Erythroblast (primary cell): ENCODE data around the gene PPP1R15A.
"Not testable (repeated sequence)": the region's sequence is repeated elsewhere in the genome, so short reads cannot be mapped to it uniquely, and the experiment has no call there.

ENCODE experiments used
- DNase-seq, 2 experiments: peaks; one replicate each; lab custom pipeline; 2025; lab: John Stamatoyannopoulos, UW
- GATA1 ChIP-seq: IDR thresholded peaks from 2 replicates; pipeline ENCODE4 v1.6.1; 2011; ENCODE audit warnings: low read depth, mild to moderate bottlenecking, control low read depth, low read length, moderate library complexity
- POLR2A ChIP-seq: IDR thresholded peaks from 2 replicates; pipeline ENCODE4 v1.6.1; 2011; ENCODE audit warnings: mild to moderate bottlenecking, low read length

Gene PPP1R15A

DNA sequence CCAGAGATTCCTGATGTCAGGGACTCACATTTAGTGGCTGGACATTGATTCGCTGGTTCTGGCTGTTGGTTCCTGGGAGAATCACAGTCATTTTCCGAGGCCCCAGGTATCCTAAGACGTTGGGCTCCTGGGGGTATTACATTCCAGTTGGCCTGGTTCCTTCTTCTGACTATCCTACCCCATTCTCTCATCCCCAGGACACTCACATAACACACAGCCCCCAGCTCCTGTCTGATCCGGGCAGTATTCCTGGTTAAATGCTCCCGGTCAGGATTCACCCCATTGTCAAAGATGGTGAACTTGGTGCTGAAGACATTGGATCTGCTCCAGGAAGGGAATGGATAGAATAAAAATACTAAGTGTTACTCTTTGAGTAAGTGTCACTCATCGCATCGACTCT, 11.5 kb downstream of the PPP1R15A start:
- no peak for TF ChIP-seq GATA1
- no peak for TF ChIP-seq POLR2A
- no peak for DNase-seq

DNA sequence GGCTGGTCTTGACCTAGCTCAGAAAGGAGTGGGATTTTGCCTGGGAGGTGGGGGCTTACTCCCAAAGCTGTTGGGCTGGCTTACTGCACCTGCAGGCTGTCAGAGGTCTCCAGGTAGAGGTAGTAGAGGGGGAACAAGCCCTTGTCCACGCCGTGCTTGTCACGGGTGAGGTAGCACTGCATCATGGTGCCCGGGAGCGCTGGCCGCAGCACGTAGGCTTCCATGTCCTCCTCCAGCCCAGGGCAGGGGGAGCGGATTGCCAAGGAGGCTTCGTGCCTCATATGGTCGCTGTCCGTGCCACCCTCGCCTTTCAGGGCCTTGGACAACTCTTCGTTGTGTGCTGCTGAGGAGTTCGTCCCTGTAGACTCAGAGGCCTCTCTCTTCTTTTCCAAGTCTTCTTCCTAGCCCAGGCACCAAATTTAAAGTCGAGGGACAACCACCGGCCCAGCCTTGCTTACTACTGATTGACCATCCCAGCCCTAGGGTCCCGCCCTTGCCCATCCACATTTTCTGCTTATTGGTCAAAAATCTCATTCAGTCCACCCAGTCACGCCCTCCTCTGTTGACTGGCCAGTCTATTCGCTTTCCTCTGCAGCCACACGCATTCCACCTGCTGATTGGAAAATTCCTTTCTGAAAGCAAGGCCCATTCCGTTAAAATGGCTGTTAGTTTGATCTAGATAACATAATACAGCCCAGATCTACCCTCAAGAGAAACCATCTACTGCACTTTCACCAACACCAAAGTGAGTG, 15.8 kb downstream of the PPP1R15A start:
- TF ChIP-seq POLR2A: no peak
- no peak for TF ChIP-seq GATA1
- no peak for DNase-seq

DNA sequence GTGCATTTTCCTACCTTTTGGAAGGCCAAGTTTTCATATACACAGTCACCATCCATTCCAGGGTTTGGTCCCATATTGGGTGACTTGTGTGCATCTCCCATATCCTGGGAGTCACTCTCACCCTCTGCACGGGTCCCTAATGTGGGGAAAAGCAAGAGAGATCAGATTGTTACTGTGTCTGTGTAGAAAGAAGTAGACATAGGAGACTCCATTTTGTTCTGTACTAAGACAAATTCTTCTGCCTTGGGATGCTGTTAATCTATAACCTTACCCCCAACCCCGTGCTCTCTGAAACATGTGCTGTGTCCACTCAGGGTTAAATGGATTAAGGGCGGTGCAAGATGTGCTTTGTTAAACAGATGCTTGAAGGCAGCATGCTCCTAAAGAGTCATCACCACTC, 17.3 kb downstream of the PPP1R15A start:
- DNase-seq: not testable (repeated sequence)

DNA sequence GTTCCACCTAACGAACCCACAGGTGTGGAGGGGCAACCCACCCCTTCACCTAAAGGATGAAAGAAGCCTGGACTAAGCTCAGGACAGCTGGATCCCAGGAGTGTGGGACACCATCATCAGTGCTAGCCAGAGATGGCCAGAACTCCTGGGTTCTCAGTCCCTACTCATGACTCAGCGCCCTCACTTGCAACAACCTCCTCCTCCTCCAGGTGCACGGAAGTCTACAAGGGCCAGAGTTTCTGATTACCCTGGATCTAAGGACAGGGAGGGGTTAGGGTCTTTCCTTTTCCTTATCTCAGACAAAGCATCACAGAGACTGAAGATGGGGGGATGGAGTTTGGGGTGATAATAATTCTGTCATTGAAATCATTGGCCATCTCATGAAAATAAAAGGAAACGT, 18.3 kb downstream of the PPP1R15A start:
- DNase-seq: no peak
- TF ChIP-seq GATA1 (no peak), POLR2A (no peak)

GRCh38 chr19:48895226-48895625, 23.0 kb downstream of the PPP1R15A start:
- DNase-seq: no peak
- TF ChIP-seq GATA1 (no peak), POLR2A (no peak)

DNA sequence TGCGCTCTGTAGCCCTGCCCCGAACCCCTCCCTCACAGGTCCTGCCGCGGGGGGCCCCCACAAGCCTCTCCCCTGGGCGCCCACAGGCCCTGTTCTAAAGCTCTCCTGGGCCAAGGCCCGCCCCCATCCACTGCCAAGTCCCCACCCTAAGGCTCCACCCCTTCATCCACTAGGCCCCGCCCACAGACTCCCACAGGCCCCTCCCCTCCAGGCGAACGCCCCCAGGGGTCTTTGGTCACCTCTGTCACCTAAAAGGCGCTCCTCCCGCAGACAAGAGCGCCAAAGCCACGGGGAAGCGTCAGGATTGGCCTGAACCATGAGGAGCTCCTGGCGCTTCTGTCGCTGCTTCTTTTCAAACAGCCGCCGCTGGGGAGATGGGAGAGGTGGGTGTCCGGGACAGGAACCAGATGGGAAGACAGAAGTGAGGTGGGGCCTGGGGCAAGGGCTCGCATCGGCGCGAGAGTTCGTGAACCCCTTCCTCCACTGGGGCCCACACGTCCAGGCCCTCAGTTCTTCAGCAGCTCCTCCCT, 24.0 kb downstream of the PPP1R15A start:
- peak; percentile 79 for DNase-seq

DNA sequence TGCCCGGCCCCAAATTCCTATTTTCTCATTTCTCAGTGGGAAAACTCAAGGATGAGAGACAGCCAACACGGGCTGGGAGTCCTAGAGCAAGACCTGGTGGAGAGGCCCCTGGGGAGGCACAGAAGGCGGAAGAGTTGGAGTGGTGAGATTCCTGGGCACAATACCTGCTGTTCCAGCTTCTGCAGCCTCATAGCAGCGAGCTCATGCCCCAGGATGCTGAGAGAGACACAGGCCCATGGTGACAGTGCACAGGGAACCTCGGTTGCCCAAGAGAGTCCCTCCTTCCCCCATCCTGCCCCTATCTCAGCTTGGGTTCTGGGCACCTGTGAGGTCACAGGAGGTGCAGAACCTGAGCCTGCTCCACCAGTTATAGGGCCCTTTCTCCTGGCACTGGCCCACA, 25.0 kb downstream of the PPP1R15A start:
- no peak for TF ChIP-seq GATA1
- no peak for DNase-seq

More for the DNA sequence above, 24.0 kb downstream of the PPP1R15A start:
- TF ChIP-seq GATA1 (no peak), POLR2A (no peak)

GRCh38 chr19:48899386-48899749, 27.1 kb downstream of the PPP1R15A start:
- DNase-seq: not testable (repeated sequence)

DNA sequence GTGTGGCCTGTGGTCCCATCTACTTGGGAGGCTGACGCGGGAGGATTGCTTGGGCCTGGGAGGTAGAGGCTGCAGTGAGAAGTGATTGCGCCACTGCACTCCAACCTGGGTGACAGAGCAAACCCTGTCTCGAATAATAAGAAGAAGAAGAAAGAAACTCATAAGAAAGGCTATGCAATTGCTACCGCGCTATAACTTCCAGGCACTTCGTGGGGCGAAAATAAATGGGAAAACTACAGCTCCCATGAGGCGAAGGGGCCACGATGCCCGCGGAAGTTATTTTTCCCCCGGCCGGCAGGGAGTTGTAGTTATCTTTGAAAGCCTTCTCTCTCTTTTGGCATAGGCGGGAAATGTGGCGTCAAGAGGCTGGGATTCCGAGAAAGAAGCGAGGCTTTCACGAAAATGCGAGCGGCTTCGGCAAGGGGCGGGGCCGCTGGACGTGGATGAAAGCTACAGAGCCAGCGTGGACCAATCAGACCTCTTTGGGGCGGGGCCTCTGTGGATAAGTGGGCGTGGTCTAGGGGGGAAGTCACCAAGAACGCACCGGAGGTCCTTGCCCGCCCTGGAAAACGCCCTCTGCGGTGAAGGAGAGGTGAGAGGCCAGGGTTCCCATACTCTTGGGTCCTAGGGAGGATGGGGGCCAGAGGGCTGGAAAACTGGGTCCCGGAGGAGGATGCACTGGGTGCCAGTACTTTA, 27.7 kb downstream of the PPP1R15A start, which contains the start of gene NUCB1:
Gene NUCB1 (plus strand): TSS at position 532 of the 696 bp plus-strand sequence. CDS start 485 bp downstream, outside the sequence.
- DNase-seq: peak; percentile 100
- TF ChIP-seq GATA1: no peak
- TF ChIP-seq POLR2A: peak; percentile 93

GRCh38 chr19:48900477-48901406, 28.5 kb downstream of the PPP1R15A start:
- peak; percentile 73 to 79 for DNase-seq
- TF ChIP-seq POLR2A (peak; percentile 77), GATA1 (no peak)

GRCh38 chr19:48902291-48902690, 30.1 kb downstream of the PPP1R15A start:
- peak; percentile 64 to 66 for DNase-seq

- not testable (repeated sequence) for DNase-seq
These were observed 31.6 kb downstream of the PPP1R15A start for GRCh38 chr19:48903788-48904187.

DNA sequence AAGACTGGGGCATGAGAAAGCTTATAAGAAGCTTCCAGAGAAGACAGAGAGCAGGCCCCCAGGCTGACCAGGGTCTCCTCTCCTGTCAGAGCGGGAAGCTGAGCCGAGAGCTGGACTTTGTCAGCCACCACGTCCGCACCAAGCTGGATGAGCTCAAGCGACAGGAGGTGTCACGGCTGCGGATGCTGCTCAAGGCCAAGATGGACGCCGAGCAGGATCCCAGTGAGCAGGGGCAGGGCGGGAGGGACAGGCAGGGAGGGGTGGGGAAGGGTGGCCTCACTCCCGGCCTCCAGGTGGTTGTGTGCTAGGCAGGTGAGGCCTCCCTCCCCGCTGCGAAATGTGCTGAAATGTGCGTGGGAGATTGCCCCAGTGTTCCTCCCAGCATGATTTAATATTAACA, 33.4 kb downstream of the PPP1R15A start:
- no peak for DNase-seq
- no peak for TF ChIP-seq POLR2A
- no peak for TF ChIP-seq GATA1

- DNase-seq: no peak
- TF ChIP-seq POLR2A (no peak), GATA1 (no peak)
These were observed 34.1 kb downstream of the PPP1R15A start for GRCh38 chr19:48906324-48906723.
